ENCODE data around the gene TRAPPC10.
"Not testable (repeated sequence)": the region's sequence is repeated elsewhere in the genome, so short reads cannot be mapped to it uniquely, and the experiment has no call there.

DNA sequence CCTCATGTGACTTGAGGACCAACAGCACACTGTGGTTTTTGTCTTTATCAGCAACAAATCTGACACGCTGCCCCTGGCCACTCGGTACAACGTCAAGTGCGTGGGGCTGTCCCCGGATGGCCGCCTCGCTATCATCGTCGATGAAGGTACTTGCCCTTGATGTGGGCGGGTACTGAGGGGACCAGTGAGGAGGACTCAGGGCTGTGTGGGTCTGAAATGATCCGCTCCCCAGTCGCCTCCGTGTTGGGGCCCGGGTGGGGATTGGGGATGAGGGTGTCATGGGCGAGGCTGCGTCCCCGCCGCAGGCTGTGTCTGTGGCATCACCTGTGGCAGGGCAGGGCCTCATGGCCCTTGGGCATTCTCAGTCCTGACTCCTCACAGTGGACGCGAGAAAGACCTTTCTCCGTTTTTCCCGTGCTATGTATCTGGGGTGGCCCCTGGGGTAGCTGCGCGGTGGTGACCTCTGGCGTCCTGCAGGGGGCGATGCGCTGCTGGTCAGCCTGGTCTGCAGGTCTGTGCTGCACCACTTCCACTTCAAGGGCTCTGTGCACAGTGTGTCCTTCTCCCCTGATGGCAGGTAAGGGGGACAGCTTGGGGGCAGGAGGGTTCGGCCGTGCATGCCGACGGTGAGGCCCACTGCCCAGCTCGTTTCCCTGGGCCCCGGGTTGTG lies 101.7 kb downstream of the TRAPPC10 start:
- not testable (repeated sequence) for TF ChIP-seq ZNF274 (IDR thresholded peaks at IDR 0.05; ENCODE audit: low read depth, low read length); YY1 (IDR thresholded peaks at IDR 0.05; ENCODE audit: insufficient read depth, insufficient read length); SUZ12 (IDR thresholded peaks at IDR 0.05; ENCODE audit: extremely low read depth, insufficient read depth, insufficient read length)

All from NT2/D1 (cell line).